Muscle of arm (tissue), 12 donors: ENCODE results near the gene DARS1. TPM values are rescaled to one million over a fixed set of nuclear protein-coding genes. Genes with fewer than 3 reads are reported as not detected.
A peak's percentile ranks its signal among the peaks of the same experiment; 100 is the strongest.
"Not testable (repeated sequence)": the region's sequence is repeated elsewhere in the genome, so short reads cannot be mapped to it uniquely, and the experiment has no call there.

ENCODE experiments used
- DNase-seq: peaks from one replicate; pipeline ENCODE4 v3.0.0-alpha.2; 2013
- polyA plus RNA-seq, 12 donors: library from polyadenylated mRNA; unstranded; fragments of 120-200 nt; gene quantifications; one replicate each; pipeline ENCODE4 v1.2.1, GENCODE V29; 2013; ENCODE audit not compliant: insufficient read length in 12 of 12

DARS1 gene
- polyA plus RNA-seq, 12 donors: 72.8 to 942 (median 104) TPM

DNA sequence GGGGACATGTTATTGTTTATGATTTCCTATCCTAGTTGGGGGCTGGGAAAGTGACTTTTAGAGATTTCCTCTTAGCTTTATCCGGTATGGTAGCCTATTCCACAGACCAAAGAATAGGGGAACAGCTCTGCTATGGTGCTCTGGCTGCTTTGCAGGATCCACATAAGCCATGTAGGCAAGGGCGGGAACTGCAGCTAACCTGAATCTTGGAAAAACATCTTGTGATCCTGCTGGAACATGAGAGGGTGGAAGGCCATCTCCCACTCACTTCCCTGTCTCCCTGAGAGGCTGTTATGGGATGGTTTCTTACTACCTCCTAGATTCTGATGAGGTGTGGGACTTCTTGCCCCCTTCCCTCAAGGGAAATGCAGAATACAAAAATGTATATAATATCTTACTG is 2.0 kb upstream of the DARS1 start:
- DNase-seq: no peak

DNA sequence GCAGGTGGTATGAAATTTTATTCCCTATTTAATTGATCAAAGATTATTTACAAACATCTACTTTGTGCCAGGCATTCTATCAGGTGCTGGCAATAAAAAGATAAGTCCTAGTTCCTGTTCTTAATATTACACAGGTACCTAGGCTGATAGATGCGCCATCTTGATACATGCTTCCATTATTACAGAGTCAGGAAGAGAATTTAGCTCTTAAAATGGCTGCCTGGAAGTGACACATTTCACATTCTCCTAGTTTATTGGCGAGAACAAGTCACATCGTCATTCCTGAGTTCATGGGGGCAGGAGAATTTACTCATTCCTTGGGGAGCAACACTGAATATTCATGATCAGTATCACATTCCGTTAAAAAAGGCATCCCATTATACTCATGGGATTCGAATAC is 1.1 kb upstream of the DARS1 start:
- DNase-seq: no peak

DNA sequence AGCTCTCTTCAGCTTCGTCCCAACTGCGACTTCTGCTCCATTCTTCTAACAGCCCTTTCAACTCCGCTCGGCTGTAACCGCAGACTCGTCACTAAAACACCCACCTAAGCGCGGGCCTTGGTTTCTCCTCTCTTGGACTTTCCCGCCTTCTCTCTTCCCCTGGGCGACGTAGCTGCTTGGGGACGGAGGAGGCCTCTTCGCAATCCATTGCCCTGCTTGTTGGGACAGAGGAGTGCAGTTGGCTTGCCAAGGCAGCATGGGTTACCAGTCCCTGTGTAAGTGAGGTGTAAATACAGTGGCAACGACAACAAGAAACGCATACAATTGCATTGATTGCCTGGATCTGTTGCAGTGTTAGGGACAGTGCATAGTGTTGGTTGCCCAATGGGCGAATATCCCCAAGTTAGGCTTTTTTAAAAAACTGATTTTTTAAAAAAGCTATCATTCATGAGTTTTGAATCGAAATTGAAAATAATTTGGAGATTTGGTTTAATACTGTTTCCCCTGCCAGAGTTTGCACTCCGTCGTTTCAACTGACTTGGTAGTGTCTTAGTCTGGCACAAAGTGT is 484 bp upstream of the DARS1 start:
- DNase-seq: no peak

DNA sequence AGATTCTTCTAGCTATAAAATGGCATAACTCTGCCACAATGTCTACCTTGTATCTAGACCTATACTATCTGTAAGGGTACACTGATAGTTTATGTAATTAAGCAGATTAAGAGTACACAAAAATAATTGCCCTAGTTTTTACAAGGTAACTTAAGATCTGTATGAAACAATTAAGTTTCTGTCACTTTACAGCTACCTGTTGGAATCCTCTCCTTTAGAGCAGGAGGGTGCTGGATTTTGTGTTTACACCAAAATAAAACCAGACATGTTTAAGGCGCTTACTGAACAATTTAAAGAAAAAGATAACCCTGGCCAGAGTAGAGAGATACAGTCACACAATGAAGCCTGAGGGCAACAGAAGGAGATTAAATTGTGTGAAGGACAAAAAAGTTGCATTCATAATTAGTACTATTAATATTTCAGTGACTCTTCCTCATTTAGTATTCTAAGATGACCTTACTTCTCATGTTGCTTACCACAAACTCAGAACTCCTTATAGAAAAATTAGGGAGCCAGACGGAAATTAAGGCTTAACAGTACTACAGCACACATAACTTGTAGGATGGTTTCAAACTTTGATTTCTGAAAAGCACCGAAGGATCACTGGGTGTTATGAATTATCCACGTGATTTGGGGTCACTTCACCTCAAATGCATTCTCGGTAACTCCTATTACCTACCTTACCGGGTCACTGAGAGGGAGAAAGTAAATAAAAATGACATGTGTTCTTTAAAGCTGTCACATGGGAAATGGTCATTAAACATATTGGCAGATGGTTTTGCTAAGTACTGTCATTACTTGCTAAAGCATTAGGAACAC is 1.0 kb downstream of the DARS1 start:
- DNase-seq: no peak

DNA sequence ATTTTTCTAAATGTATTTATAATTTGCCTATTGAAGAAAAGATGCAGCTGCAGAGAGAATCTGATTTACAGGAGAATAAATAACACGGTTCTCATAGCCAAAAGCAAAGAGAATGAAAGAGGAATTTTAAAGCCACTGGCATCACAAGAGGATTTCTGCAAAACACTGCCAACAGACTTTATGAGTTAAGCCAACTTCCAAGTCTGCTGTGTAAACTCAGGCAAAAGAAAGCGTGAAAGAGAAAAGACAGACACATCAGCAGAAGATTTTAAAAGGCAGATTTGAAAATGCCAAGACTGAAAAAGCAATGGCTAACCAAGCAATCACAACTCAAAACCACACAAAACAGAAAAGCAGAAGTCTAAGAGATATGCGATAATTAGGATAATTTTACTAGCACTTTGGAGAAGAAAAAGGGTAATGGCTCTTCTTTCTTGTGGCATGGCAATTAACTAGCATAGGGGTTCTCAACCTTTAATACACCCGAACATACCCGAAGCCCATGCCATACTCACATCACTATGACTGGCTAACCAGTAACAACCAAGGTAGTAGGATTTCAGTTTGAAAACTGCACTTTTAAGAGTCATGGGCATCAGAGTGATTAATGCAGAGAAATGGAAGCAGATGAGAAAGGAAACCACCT is 4.9 kb downstream of the DARS1 start:
- DNase-seq: no peak

DNA sequence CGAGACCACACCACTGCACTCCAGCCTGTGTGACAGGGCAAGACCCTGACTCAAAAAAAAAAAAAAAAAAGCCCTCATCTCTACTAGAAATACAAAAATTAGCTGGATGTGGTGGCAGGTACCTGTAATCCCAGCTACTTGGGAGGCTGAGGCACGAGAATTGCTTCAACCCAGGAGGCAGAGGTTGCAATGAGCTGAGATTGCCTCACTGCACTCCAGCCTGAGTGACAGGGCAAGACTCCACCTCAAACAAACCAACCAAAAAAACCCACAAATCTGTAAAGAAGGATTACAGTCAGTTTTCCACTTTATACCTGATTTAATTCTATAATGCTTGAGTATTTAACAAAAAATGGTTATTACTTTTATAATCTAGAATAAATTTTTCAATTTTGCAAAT is 9.7 kb downstream of the DARS1 start:
- no peak for DNase-seq

DNA sequence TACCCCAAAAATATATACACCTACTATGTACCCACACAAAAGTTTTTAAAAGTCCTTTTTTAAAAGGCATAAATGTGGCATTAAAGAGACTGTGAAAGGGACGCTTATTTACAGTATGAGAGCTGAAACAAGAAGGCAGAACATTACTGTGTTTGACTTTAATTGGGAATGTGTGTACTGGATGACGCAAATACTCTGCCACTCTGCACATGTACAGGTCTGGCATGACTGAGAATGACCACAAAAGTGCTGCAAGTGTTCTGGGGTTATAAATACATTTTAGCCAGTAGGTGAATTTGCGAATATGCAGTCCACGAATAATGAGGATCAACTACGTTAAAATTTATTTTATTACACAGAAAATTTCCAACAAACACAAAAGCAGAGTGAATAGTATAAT is 11.4 kb downstream of the DARS1 start:
- DNase-seq: no peak

DNA sequence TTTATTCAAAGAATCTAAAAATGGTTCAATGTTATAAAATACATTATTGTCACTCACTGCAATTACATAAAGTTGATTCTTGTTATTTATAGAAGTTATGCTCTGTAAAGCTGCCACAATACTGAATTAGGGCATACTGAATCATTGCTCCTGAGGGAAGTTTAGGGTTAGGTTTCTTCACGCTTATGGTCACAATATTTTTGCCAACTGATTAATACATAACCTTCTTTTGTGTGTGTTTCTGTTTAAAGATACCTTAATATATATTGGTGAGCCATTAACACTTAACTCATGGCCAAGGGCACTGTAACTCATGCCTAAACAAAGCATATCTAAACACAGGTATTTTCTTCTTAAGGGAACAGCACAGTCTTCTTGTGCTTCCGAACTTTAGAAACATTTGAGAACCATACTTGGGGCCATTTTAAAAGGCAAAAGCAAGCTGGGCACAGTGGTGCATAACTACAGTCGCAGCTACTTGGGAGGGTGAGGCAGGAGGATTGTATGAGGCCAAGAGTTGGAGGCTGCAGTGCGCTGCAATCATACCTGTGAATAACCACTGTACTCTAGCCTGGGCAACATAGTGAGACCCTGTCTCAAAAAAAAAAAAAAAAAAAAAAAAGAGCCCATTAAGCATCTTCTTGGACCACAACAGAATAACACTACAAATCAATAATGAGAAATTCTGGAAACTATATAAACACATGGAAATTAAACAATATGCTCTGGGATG is 15.6 kb downstream of the DARS1 start:
- DNase-seq: no peak

DNA sequence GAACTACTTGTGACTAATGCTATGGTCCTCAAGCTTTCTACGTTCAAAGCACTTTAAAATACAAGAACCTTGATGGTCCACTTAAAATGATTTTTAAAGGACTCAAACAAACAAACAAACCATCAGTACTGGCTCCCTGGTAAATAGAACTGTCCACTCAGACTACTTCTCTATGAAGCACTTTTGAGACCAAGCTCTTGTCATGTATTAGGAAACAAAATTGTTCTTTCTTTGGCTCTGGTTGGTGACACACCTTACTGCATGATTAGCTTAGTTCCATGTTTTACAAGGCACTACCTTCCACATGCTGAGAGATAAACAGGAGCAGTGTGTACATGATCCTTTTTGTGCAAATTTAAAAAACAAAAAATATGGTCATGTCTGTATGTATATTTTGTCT is 19.7 kb downstream of the DARS1 start:
- DNase-seq: no peak

DNA sequence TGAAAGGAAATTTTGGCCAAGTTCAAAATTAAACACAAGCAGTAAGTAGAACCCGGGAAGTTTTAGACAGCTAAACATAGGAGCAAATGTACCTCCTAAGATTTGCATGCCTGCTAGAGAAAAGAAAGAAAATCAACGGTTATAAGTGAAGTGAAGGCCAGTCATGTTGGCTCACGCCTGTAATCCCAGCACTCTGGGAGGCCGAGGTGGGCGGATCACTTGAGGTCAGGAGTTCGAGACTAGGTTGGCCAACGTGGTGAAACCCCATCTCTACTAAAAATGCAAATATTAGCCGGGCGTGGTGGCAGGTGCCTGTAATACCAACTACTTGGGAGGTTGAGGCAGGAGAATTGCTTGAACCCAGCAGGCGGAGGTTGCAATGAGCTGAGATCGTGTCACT is 21.0 kb downstream of the DARS1 start:
- not testable (repeated sequence) for DNase-seq

DNA sequence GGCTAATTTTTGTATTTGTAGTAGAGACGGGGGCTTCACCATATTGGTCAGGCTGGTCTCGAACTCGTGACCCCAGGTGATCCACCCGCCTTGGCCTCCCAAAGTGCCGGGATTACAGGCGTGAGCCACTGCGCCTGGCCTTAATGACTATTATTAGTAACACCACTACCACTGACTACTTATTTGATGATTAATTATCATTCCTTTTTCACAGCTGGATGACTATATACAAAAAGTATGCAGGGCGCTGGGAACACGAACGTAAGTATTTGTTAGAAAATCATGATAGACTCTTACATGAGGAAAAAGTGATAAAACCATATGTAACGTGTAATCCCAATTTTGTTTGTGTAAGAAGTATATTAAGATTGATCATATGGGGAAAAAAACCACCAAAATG is 21.6 kb downstream of the DARS1 start:
- no peak for DNase-seq

DNA sequence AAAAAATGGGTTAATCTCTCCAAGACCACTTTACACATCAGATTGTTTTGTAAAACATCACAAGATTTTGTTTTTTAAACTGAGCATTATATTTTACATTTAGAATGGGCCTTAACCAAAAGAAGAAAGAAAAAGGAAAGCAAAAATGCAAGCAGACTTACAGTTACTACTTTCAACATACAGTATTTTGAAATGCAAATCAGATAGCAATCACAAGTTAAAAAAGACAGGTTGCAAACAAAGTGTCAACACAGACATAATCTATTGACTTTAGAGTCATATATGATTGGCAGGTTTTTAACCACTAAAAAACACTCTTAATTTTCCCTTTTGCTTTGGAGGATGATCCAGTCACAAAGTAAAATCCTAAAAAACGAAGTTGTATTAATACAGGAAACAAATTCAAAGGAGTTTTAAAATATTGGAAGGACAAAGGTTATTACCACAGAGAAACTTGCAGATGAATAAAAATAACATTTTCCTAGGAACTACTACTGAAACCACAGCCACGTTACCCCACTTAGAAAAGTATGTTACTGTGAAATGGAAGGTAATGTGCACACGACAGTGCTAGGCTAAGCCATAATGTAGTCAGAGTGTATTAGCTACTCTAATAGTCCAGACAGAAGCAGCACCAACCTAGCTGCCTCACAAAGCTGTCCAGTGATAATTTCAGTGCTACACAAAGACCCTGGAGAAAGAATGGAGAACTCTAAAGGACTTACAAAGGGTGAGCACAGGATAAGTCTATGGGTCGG is 22.9 kb downstream of the DARS1 start:
- DNase-seq: no peak

DNA sequence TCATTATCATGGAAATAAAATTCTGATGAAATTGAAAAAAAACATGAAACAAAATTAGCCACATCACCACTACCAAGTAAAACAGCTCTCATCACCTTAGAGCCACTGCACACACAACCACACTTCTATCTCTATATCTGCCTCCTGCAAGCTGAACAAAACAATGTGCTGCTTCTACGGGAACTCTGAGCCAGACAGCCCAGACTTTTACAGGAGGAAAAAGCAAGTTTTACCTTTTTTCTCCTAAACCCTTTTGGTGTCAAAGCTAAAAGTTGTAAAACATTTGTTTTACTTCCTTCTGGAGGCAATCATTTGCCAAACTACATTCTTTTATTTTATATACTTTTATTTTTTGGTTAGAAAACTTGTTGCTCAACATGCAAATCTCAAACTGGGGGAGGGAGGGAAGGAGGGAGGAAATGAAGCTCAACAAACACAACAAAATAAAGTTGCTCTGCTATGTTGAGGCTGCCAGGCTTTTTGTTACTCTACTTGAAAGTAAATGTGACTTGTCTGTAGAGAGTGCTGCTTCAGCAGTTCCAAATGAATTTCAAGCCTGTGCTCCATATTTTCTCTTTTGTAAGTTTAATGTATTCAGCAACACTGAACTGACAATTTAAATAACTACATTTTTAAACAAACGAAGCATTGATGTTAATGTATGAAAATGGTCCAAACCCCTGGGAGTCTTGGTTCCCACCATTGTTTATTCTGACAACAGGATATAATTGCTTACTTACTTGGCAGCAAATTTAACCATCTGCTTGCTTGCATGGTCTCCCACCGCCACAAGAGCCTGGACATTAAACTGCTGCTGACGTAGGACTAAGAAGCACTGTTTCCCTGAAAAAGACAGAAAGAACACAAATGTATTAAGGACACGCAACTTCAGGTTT is 24.5 kb downstream of the DARS1 start:
- DNase-seq: peak; percentile 46

DNA sequence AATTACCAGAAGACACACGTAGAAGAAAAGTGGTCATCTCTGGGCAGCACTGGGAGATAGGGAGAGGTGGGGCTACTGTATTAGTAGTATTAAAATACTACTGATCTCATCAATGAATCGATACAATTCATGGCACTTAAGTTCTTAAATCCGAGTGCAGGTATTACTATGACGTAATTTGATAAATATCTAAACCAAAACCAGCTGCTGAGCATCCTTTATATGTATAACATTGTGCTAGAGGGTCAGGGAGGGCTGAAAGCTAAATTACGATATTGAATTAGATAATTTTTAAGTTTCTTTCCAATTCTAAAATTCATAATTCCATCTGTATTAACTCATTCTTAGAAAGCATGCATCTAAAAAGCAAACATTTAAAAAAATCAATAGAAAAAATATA is 25.3 kb downstream of the DARS1 start:
- no peak for DNase-seq

DNA sequence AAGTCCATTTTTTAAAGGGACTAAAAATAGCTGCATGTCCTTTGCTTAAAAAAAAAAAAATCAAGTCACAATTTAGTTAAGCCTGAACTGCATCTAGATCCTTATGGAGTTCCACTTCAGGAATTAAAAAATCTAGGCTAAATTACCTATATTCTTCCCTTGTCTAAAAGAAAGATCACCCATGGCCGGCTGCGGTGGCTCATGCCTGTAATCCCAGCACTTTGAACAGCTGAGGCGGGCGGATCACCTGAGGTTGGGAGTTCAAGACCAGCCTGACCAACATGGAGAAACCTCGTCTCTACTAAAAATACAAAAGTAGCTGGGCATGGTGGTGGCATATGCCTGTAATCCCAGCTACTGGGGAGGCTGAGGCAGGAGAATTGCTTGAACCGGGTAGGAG is 26.5 kb downstream of the DARS1 start:
- DNase-seq: not testable (repeated sequence)

DNA sequence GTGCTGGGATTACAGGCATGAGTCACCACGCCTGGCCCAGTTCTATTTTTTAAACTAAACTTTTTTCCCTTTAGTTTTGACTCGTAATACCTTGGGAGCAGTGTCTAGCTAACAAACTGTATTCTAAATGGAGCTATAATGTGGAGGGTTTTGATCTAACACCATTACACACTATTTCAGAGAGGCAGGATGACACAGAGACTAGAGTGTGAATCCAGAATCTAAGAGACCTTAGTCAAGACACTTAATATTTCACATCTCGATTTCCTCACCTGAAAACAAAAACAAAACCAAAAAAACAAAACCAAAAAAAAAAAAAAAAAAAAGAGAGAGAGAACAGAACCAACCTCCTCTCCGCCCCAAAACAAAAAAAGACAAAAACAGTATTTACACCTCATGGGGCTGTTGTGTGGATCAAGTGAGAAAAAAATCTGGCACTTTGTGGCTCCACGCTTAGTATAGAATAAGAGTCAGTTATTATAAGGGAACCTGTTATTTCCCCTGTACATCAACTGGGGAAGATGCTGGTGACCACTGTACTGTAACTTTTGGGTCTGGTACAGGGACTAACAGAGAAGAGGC is 31.3 kb downstream of the DARS1 start:
- no peak for DNase-seq

DNA sequence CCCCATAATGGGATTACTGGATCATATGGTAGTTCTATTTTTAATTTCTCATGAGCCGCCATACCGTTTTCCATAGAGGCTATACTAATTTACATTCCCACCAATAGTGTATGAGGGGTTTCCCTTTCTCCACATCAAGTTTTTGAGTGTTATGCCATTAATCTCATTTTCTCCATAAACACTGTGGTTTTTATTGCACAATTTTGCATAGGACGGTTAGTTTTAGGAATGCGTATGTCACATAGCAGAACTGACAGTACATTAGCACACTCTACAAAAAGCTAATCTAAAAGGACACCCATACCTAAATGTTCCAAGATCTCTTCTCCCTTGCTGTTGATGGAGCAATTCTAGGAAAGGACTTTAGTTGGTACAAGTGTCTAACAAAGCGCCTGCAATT is 32.5 kb downstream of the DARS1 start:
- no peak for DNase-seq

DNA sequence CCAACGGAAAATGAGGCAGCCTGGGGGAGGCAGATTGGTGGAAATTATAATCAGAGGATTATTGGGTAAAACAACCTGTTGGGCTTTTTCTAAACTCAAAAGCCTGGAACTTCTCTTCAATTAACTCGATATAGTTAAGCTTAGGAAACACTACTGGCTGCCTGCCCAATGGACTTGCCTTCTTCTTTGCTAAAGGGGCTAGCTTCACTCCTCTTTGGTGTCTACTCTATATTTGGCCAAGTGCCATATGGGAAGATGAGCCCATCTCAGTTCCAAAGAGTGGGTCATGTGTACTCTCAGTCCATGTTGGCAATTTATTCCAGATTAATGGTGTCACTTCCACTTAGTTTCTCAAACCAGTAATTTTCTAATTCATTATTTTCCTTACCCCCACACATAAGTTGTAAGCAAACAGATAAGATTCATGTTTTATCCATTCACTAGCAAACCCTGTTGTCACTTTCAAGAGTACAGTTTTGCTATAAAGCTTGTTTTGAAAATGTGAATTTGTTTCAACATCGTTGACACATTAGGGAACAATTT is 34.3 kb downstream of the DARS1 start:
- DNase-seq: no peak

DNA sequence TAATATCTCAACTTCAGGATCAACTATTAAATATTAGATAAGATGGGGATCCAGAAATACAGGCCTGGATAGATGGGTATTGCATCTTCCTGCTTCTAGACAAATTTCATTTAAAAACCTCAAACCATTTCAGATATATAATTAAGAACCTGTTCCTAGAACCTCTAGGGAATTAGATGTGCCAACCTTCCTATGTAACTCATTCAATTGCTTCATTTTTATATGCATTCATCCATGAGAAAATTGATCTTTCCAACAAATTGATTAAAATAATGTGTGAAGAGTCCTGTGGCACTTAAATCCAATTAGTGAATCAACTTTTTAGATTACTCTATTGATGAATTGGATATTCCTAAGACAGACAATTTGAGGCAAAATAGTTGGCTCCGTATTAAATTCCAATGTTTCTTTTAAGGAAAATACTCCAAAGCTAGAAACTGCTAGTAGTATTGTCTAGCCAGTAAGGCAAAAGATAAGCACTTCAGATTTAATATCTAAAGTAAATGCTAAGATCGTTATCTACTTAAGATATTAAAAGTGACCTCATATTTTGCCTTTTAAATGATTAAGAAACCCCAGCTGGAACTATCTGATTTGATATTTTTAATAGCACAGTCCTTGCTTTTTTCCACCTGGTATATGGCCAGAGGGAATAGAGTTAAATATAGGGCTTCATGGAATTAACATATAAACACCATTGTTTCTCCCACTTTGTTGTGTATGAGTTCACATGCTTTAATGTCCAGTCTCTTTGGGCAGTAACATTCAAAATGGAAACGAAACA is 35.8 kb downstream of the DARS1 start:
- DNase-seq: no peak
